SK-N-SH treated with all-trans-retinoic acid at 6 μM for 48 hours (cell line): Measurements from ENCODE around the gene OTX1.

Source experiments
- ATAC-seq: fragments of 200-7000 bp; cut with Tn5 transposase; 3 replicates; pipeline ENCODE4 v1.9.1; 2020; ENCODE audit warnings: mild to moderate bottlenecking, moderate library complexity
- ARNTL ChIP-seq: fragments of 450-650 bp; formaldehyde crosslinking; IDR thresholded peaks from 2 replicates; pipeline ENCODE4 v1.5.0; 2020; ENCODE audit warnings: low read depth, mild to moderate bottlenecking, moderate library complexity, borderline replicate concordance
- BACH2 ChIP-seq: fragments of 250-450 bp; sonication (Bioruptor Pico); IDR thresholded peaks from 2 replicates; pipeline ENCODE4 v1.9.0; 2021; ENCODE audit warnings: mild to moderate bottlenecking, borderline replicate concordance
- CREB5 ChIP-seq: fragments of 250-450 bp; sonication (Bioruptor Pico); IDR thresholded peaks from 2 replicates; pipeline ENCODE4 v1.5.1; 2020; ENCODE audit warnings: low read depth, mild to moderate bottlenecking, moderate library complexity
- CSDC2 ChIP-seq: fragments of 250-450 bp; sonication (Bioruptor Pico); IDR thresholded peaks from 2 replicates; pipeline ENCODE4 v1.5.0; 2020; ENCODE audit warnings: mild to moderate bottlenecking, moderate library complexity
- CSRNP3 ChIP-seq: fragments of 250-450 bp; sonication (Bioruptor Pico); IDR thresholded peaks from 2 replicates; pipeline ENCODE4 v1.5.1; 2021; ENCODE audit warnings: mild to moderate bottlenecking, moderate library complexity
- ESRRG ChIP-seq: fragments of 250-450 bp; sonication (Bioruptor Pico); IDR thresholded peaks from 2 replicates; pipeline ENCODE4 v1.6.1; 2021; ENCODE audit warnings: mild to moderate bottlenecking
- GLIS3 ChIP-seq: fragments of 250-450 bp; sonication (Bioruptor Pico); IDR thresholded peaks from 2 replicates; pipeline ENCODE4 v1.5.0; 2020; ENCODE audit warnings: mild to moderate bottlenecking, moderate library complexity
- OSR1 ChIP-seq: fragments of 250-450 bp; sonication (Bioruptor Pico); IDR thresholded peaks from 2 replicates; pipeline ENCODE4 v1.8.0; 2022; ENCODE audit warnings: moderate library complexity, mild to moderate bottlenecking, inconsistent platforms
- PATZ1 ChIP-seq: fragments of 250-450 bp; sonication (Bioruptor Pico); IDR thresholded peaks from 2 replicates; pipeline ENCODE4 v1.8.0; 2020; ENCODE audit warnings: mild to moderate bottlenecking, moderate library complexity, borderline replicate concordance
- POU6F1 ChIP-seq: fragments of 250-450 bp; sonication (Bioruptor Pico); IDR thresholded peaks from 2 replicates; pipeline ENCODE4 v1.8.0; 2021; ENCODE audit warnings: low read depth, mild to moderate bottlenecking, moderate library complexity, borderline replicate concordance
- PPARA ChIP-seq: fragments of 250-450 bp; sonication (Bioruptor Pico); IDR thresholded peaks from 2 replicates; pipeline ENCODE4 v1.5.0; 2020; ENCODE audit warnings: mild to moderate bottlenecking, borderline replicate concordance
- RARB ChIP-seq: fragments of 250-450 bp; sonication (Bioruptor Pico); IDR thresholded peaks from 2 replicates; pipeline ENCODE4 v1.8.0; 2021; ENCODE audit warnings: mild to moderate bottlenecking, moderate library complexity
- SNAI2 ChIP-seq: fragments of 250-450 bp; sonication (Bioruptor Pico); IDR thresholded peaks from 2 replicates; pipeline ENCODE4 v1.5.0; 2020; ENCODE audit warnings: mild to moderate bottlenecking, moderate library complexity
- TCF4 ChIP-seq: fragments of 250-450 bp; sonication (Bioruptor Pico); IDR thresholded peaks from 2 replicates; pipeline ENCODE4 v1.8.0; 2021; ENCODE audit warnings: mild to moderate bottlenecking, moderate library complexity, borderline replicate concordance
- TOX ChIP-seq: fragments of 250-450 bp; sonication (Bioruptor Pico); IDR thresholded peaks from 2 replicates; pipeline ENCODE4 v1.8.0; 2021; ENCODE audit warnings: mild to moderate bottlenecking, moderate library complexity, borderline replicate concordance
- TSHZ2 ChIP-seq: fragments of 250-450 bp; sonication (Bioruptor Pico); IDR thresholded peaks from 2 replicates; pipeline ENCODE4 v1.5.0; 2020; ENCODE audit warnings: mild to moderate bottlenecking, moderate library complexity
- ZC3H10 ChIP-seq: fragments of 250-450 bp; sonication (Bioruptor Pico); IDR thresholded peaks from 2 replicates; pipeline ENCODE4 v1.5.1; 2021; ENCODE audit warnings: mild to moderate bottlenecking, moderate library complexity
- ZFP3 ChIP-seq: fragments of 250-450 bp; sonication (Bioruptor Pico); IDR thresholded peaks from 2 replicates; pipeline ENCODE4 v1.5.0; 2020; ENCODE audit warnings: mild to moderate bottlenecking, moderate library complexity
- ZNF565 ChIP-seq: fragments of 450-650 bp; formaldehyde crosslinking; conservative IDR thresholded peaks from 2 replicates; pipeline ENCODE4 v1.5.0; 2020; ENCODE audit warnings: low read depth, mild to moderate bottlenecking, moderate library complexity
- ZNF70 ChIP-seq: fragments of 450-650 bp; formaldehyde crosslinking; IDR thresholded peaks from 2 replicates; pipeline ENCODE4 v1.5.0; 2020; ENCODE audit warnings: mild to moderate bottlenecking, moderate library complexity
- ZNF8 ChIP-seq: fragments of 450-650 bp; formaldehyde crosslinking; IDR thresholded peaks from 2 replicates; pipeline ENCODE4 v1.5.0; 2020; ENCODE audit warnings: mild to moderate bottlenecking, moderate library complexity

The OTX1 gene

GRCh38 chr2:63012541-63012940, 38.1 kb upstream of the OTX1 start:
- no peak for ATAC-seq
- TF ChIP-seq ZC3H10 (CRISPR knock-in tag) (no peak), TOX (no peak), ARNTL (no peak), CREB5 (no peak), GLIS3 (CRISPR knock-in tag) (no peak), RARB (CRISPR knock-in tag) (no peak), PATZ1 (no peak), ZNF70 (CRISPR knock-in tag) (no peak), CSDC2 (CRISPR knock-in tag) (no peak), POU6F1 (CRISPR knock-in tag) (no peak), ZNF565 (CRISPR knock-in tag) (no peak), TCF4 (no peak), CSRNP3 (no peak), SNAI2 (CRISPR knock-in tag) (no peak), TSHZ2 (CRISPR knock-in tag) (no peak), OSR1 (CRISPR knock-in tag) (no peak), ZFP3 (CRISPR knock-in tag) (no peak), PPARA (no peak), ESRRG (CRISPR knock-in tag) (no peak), ZNF8 (CRISPR knock-in tag) (no peak)

GRCh38 chr2:63013438-63013837, 37.2 kb upstream of the OTX1 start:
- no peak for ATAC-seq

More at GRCh38 chr2:63013438-63013837, 37.2 kb upstream of the OTX1 start:
- TF ChIP-seq ESRRG (CRISPR knock-in tag) (no peak), GLIS3 (CRISPR knock-in tag) (no peak), POU6F1 (CRISPR knock-in tag) (no peak), BACH2 (CRISPR knock-in tag) (no peak), SNAI2 (CRISPR knock-in tag) (no peak), PATZ1 (no peak), OSR1 (CRISPR knock-in tag) (no peak), RARB (CRISPR knock-in tag) (no peak), CREB5 (no peak), PPARA (no peak), ARNTL (no peak)
